CD4-positive, alpha-beta T cell treated with Interleukin-6 at 100 ng/mL for 8 hours (primary cell): ENCODE measurements around the gene GRAMD2A.

Experiments
- DNase-seq: peaks from one replicate; pipeline ENCODE4 v3.0.0-alpha.2; 2020; ENCODE audit warnings: mixed read lengths, low spot score

The GRAMD2A gene

DNA sequence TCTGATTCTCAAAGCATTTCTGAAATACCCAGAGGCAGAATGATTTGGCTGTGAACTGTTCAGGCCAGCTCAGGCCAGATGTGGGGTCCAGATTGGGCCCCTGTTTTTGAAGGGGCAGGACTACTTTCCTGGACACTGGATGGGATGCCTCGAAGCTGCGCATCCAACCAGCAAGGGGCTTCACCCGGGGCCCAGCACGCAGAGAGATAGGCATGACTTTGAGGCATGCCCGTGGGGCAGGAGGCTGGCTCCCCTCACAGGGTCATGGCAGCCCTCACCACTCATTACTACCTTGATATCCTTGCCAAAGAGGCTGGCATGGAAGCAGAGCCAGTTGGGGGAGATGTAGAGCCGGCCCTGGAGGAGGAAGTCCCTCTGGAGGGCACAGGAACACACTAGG is 30.1 kb downstream of the GRAMD2A start:
- DNase-seq, result no peak

DNA sequence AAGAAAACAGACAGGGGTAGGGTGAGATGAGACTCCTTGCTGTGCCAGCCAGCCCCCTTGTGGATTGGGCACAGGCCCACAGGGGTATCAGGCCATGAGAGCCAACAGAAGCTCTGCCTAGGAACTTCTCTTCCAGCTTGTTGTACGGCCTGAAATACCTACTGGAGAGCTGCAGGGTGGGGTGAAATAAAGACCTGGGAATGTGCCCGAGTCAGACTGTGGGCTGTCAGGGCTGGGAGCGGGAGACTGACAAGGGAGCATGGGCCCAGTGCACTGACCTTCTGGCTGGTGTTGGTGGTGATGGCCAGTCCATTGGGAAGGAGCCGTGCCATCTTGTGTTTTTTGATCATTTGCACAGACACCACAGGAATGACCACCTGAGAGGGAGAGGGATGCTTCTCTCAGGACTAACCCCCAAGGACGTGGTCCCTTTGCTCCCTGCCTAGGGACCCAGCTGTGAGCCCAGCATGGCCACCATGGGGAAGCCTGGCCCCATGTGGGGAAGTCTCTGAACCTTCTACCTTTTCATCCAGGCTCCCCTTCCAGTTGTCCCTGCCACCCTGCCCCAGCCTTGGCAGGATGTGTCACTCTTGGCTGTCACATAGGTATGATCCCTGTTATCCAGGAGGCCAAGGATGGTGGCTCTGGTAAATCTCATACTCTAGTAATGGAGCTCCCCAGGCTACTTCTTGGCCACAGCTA is 30.7 kb downstream of the GRAMD2A start:
- DNase-seq, result no peak

DNA sequence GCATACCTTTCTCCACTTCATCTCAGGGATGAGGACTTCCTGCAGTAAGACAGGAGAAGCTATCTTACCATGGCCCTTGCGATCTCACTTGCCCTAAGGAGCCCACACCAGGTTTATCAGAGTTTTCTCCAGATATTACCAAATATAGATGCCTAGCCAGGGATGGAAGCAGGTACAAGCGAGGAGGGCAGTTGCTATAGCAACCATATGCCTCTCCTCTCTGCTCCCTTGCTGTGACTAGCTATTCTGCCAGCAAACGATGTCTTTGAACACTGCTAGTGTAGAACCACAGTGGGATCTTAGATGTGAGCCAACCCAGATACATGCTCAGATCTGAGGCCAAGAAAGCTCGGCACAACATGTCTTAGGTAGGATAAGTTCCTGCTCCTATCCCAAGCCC is 33.9 kb downstream of the GRAMD2A start:
- no peak for DNase-seq

DNA sequence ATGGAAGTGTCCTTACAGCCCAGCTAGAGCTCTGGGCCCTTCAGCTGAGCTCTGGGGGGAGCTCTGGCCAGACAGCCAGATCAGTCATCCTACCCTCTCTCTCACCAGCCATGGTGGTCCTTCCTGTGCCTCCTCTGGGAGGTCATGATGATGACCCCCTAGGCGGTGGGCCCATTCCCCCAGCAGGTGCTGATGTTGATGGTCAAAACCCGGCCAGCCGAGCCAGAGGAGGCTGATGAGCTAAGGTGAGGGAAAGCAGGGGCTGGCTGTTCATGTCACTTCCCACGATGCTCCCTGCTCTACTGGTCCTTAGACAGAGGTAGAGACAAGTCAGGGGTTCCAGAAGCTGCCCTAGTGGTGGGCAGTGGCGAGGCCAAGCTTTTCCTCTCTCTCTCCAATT is 35.0 kb downstream of the GRAMD2A start:
- DNase-seq, result no peak

DNA sequence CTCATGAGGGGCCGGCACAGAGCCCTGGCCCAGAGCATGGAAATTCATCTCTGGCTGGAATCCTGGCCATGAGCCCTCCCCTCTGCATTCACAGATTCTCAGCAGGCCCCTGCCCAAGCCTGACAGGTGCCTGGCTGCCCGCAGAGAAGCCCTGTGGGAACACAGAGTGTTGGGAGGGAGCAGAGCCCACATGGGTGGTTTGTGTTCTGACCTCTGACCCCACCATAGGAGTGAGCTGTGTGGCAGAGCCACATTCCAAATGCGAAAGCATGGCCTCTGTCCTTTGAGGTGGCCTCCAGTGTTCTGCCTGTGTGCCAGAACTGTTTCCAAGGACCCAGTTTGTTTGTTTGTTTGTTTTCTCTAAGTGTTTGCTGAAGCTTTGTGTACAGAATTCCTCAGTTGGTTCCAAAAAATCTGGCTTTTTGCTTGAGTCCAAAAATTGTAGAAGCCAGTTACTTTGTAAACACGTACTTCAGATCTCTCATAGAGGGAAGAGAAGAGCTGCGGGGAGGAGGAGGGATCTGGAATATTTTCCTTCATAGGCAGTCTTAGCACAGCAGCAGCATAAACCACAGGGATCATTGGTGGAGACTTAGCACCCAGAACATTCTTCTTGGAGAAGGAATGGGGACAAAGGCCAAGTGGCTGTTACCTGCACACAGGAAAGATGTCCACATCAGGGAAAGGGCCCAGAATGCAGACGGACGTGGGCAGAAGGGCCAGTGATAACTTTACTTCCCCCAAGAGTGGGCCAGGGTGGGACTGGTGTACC is 36.0 kb downstream of the GRAMD2A start:
- no peak for DNase-seq

DNA sequence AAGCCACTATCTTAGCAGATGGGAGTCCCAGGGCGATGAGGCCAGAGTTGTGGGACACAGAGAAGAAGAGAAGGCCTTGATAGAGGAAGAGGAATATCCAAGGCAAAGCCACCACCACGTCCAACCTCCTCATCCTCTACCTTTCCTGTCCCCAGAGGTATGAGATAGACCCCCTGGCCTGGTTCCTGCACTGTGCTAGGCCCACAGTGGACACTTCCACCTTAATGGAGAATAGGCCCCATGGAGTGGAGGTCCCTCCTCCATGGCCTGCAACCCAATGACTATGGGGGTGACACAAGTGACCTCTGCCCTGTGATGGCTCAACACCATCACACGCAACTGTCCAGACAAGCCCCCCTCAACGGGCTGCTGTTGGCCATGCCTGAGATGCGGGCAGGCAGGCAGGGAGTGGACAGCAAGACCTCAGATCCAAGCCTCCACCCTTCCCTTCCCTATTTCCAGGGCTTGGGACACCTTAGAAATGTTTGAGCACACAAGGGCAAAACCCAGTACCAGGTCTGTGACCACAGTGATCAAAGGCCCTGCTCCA is 36.8 kb downstream of the GRAMD2A start:
- no peak for DNase-seq

DNA sequence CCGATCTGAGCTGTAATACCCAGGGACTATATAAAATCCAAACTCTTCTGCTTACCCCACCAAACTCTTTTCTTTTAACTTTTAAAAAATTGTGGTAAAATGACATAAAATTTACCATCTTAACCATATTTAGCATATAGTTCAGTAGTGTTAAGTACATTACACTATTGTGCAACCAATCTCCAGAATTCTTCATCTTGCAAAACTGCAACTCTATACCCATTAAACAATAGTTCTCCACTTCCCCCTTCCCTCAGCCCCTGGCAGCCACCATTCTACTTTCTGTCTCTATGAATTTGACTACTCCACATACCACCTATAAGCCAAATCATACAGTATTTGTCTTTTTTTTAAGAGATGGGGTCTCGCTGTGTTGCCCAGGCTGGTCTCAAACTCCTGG is 40.7 kb downstream of the GRAMD2A start:
- no peak for DNase-seq

DNA sequence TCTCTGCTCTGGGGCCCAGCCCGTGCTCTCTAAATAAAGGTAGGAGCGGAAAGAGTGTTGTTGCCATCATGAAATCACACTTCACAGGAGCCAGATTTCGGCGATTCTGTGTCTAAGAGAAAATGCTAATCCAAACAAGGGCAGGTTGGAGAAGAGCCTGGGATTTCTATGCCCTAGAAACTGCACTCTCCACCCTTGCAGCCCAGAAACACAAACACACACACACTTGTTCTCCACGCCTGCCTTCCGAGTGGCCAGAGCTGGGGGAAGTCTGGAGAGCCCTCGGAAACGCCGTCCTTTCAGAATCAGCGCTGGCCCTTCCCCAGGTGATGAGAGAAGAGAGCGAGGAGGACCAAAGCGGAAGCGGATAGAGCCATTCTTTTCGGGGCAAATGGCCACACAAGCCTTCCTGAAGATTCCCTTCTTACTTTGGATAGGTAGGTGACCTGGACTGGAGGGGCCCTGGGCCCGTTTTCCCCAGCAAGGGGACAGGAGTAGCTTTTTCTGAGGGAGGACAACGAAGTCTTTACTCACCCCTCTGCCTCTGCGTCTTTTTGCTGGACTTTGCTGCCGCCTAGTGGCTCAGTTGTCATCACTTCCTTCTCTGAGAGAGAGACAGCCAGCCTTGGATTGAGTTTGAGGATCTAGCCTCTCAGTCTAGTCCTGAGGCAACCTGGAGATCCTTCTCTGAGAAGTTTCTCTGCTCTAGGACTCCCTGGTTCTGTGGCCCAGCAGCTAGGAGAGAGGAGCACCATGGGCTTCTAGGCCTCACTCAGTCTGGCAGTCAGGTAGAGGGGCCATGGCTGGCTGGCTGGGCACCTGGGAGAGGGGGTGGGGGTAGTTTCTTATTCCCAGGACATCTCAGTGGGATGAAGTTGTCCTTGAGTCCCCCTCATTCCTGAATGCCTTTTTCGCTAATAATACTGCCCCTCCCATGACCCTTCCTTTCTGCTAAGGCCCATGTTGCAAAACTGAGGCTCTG is 41.7 kb downstream of the GRAMD2A start:
- peak; percentile 71 for DNase-seq

DNA sequence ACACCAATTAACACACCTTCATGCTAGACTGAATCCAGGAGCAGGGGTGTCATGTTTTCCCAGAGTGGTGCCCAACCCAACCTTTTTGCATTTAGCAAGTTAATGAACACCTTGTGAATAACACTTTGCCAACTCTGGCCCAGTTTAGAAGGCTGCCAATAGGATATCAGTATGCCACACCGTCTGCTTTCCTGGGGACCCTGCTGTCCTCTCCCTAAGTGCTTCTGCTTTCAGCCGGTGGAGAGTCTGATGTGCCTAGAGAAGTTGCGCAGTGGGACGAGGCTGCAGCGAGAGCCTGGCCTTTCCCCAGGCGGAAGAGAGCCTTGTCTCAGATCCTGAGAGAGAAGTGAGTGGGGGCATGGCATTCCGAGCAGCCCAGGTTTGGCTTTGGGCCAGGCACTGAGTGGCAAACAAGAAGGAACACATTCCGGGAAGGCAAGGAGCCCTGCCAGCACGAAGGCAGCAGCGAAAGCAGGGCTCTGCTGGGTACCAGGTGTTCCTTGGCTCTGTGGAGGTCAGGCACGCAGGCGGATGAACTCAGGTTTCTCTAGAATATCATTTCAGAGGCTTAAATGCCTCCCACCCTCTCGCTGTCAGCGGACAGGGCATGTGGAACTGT is 42.5 kb downstream of the GRAMD2A start:
- DNase-seq, result no peak

DNA sequence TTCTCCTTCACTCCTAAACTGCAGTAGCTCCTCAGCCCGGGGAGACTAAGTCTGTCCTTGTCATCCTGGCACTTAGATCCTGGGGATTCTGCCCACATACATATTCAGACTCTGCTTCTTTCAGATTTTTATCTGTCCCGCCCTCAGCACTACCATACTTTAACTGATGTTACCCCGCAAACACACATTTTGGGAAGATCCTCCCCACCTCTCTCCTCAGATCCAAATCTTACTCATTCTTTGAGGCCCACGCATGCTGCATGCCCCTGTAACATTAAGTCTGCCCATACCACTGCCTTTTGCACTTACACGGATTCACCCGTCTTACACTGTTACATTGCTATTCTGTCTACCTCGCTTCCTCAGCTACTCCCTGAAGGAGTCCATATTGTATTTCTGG is 43.3 kb downstream of the GRAMD2A start:
- no peak for DNase-seq

DNA sequence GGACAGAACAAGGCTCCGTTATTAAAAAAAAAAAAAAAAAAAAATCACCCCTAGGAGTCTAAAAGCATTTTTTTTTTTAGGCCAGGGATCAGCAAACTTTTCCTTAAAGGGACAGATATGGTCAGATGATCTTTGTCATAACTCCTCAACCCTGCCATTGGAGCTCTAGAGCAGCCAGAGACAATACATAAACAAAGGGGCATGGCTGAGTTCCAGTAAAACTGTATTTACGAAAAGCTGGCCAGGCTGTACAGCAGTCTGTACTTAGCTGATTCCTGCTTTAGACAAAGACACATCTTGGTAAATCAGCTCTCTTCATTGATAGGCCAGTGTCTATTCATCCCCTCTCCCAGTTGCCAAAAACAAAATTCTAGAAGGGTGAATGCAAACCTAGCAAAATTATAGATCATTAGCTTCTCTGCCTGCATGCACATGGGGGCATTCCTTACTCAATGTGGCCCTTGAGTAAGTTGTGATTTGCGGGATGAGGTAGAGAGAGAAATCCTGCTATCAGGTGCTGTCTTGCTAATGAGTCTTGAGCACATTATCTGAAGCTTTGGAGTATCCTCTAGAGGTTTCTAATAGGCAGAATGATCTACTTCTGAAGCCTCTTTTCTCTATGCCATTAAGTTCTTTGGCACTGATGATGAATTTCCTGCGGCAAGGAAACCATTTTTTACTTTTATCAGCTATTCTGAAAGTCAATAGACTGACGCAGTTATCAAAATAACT is 44.2 kb downstream of the GRAMD2A start:
- DNase-seq, result no peak

DNA sequence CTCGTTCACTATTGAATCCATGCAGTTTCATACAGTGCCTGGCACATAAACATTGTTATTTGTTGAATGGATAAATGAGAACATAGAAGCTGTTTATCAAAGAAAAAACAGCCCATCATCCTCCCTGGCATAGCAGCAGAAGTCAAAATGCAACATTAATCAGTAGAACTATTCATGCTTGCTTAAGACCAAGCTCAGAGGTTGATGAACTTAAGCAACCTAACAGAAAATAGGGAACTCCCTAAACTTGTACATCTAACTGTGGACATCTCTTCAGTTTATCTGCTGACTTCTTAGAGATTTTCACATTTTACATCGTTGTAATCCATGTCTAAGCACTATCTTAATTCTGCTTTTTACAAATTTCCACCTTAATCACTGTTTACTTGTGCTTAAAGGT is 50.2 kb downstream of the GRAMD2A start:
- DNase-seq, result no peak

DNA sequence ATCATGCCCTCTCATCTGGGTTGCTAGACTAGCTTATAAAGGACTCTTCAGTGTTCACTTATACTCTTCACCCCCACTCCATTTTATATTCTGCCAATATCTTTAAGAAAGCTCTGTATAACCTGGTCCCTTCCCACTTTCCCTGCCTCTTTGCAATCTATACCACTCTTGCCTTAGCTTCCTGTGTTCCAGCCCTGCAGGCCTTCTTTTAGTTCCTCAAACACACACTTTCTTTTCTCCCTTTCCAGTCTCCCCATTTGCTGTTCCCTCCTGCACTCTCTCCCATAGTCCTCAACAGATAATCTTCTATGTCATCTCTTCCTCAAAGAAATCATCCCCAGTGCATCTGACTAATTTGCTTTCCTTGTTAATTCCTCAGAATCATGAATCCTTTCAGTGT is 50.7 kb downstream of the GRAMD2A start:
- no peak for DNase-seq

DNA sequence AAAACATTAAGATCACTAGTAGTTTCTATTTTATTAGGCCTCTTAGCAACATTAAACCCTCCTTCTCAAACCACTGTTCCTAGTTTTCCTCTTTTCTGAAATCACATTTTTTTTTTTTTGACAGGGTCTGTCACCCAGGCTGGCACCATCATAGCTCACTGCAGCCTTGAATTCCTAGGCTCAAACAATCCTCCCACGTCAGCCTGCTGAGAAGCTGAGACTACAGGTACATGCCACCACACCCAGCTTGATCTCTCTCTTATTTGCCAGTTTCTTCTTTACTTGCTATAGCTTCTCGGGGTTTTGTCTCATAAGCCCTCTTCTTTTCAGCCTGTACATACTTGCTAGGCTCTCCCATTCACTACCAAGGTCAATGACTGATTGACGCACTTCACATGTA is 51.4 kb downstream of the GRAMD2A start:
- DNase-seq, result no peak

DNA sequence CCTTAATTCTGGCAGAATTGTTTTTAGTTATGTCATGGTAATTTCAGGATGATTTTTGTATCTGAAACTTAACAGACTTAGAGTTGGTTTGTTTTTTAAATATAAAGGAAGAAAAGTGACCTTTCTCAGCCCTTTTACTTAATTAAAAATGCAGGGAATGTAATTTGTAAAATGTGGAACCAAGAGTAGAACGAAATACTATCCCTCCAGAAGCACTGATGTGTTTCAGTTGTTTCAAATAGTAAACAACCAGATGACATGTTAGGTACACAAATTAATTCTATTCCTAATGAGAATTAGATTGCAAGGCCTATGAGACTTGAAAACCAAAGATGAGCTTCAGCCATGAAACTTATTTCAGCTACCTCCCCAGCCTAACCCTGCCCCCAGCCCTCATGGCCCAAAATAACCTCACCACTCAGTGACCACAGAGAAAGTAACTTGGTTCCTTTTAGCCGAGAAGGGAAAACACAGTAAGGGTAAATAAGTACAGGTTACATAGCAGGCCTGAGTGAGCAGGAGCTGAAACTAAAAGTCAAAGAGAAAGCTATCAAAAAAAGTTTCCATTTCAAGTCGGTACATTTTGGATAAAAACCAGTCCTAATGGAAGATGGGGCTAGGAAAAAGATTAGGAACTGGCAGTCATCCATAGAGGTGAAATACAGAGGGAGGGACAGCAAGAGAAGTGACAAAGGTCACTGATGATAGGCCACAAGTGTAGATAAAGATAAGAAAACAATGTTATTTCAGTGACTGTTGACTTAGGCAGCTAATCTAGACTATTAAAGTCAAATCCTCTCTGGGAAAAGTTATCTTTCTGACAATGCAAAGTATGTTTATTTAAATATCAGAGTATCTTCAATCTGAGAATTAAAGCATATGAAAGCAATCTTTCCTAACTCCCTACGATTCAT is 56.2 kb downstream of the GRAMD2A start:
- no peak for DNase-seq

DNA sequence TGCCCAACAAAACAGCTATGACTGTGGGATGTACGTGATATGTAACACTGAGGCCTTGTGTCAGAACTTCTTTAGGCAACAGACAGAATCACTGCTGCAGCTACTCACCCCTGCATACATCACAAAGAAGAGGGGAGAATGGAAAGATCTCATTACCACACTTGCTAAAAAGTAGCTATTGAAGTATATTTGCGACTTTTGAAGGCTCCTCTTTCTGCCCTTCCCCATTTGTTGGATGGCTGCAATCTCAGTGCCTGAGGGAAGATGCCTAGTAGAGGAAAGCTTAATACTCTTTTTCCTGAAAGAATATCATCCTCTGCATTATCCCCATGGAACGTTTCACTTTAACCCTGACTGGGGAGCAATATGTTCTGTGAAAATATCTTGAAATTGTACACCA is 57.5 kb downstream of the GRAMD2A start:
- DNase-seq, result no peak

DNA sequence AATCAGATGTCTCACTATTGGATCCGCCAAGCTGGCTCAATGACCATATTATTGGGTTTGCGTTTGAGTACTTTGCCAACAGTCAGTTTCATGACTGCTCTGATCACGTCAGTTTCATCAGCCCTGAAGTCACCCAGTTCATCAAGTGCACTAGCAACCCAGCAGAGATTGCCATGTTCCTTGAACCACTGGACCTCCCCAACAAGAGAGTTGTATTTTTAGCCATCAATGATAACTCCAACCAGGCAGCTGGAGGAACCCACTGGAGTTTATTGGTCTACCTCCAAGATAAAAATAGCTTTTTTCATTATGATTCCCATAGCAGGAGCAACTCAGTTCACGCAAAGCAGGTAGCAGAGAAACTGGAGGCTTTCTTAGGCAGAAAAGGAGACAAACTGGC is 57.9 kb downstream of the GRAMD2A start:
- no peak for DNase-seq

DNA sequence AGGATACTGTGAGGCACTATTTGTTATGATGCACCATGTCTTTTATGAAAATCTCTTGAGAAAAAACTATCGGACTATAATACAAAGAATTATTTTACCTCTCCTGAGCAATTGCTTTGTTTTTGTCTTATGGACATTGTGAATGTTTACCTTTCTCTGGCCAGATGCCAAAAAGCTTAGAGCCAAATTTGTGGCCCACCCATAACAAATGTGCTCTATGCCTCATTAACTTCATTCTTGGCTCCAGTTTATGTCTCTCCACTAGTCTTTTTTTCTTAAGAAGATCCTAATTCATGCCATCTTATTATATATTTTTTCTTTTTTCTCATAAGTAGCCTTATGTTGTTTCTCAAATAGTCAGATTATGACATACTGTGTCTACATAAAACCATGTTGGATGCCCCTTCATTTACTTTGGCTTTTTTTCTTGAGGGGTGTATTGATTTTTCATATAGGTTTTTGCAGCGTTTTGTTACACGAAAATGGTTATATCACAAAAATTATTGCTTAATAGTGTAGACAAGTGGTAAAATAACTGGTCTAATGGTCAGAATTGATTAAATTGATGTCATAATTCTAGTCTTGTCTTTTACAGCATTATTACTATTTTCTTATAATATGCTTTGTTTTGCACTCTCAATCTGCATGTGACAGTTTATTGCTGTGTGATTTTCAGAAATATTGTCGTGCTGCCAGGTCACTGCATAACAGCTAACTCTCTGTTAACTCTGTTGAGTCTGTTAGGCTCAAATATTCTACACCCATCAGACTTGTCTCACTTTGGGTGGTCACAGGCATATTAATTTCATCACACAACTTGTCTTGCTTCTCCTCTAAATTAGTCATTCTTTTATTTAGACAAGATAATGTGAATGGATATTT is 61.2 kb downstream of the GRAMD2A start:
- DNase-seq, result no peak

DNA sequence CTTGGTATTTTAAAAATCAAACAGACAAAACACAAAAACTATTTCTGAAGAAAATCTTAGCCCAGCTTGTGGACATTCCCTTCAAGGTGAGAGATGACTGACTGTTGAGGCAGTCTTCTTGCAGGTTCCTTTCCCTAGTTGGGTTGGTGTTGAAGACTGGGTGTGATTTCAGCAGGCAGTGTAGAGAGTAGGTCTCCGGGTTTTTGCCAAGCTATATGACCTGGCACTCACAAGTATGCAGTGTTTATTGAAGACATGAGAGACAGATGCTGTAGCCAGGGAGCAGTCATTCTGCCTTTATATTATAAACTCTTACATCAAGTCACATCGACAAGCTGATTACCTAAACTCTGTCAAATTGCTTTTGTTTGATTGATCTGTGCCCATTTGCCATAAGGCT is 61.9 kb downstream of the GRAMD2A start:
- no peak for DNase-seq
